ENCODE data around the gene RB1. TPM values are rescaled to one million over a fixed set of nuclear protein-coding genes. Genes with fewer than 3 reads are reported as not detected.

The RB1 gene
- total and polyA plus RNA-seq, 3 donors from 2014 or later = 21.9 to 43.0 (median 38.8) TPM

- Histone ChIP-seq H3K4me3 (no peak overlapping the region), H3K27ac (peak overlapping the region in 1 of 2 donors; percentile 42), H3K4me1 (peaks cover 8% of the 10 kb centered on the region), H3K9me3 (no peaks in the 10 kb centered on the region), H3K27me3 (no peaks in the 10 kb centered on the region), H3K36me3 (ENCODE audit: low read depth, missing control alignments) (no peaks in the 10 kb centered on the region)
- intact Hi-C loops (cut with DNase I; ENCODE audit: low total_unique reads) = no loop called here
- 28 to 43% methylated on average over 3 of the region's 3 CpGs for WGBS, 2 donors
- TF ChIP-seq POLR2A (IDR thresholded peaks at IDR 0.05) (no peak), CTCF (IDR thresholded peaks at IDR 0.05) (no peak)
- DNase-seq = peak; percentile 48
Observed at GRCh38 chr13:48437371-48437770, 133.8 kb downstream of the RB1 start.

GRCh38 chr13:48443442-48444208 is 140.1 kb downstream of the RB1 start:
- no peak for TF ChIP-seq CTCF (IDR thresholded peaks at IDR 0.05)
- TF ChIP-seq POLR2A (IDR thresholded peaks at IDR 0.05) = no peak
- H3K36me3 ChIP-seq (ENCODE audit: low read depth, missing control alignments) = no peaks in the 10 kb centered on the region
- WGBS, 2 donors = 71 to 73% methylated on average over 1 of the region's 1 CpG

GRCh38 chr13:48446464-48446863 is 142.9 kb downstream of the RB1 start:
- 96 to 98% methylated on average over 1 of the region's 1 CpG for WGBS, 2 donors
- H3K4me1 ChIP-seq = no peaks in the 10 kb centered on the region
- DNase-seq = no peak
- intact Hi-C loops (cut with DNase I; ENCODE audit: low total_unique reads) = no loop called here
- TF ChIP-seq CTCF (IDR thresholded peaks at IDR 0.05) = no peak
- no peak for TF ChIP-seq POLR2A (IDR thresholded peaks at IDR 0.05)
- no peak overlapping the region for H3K4me3 ChIP-seq
- H3K36me3 ChIP-seq (ENCODE audit: low read depth, missing control alignments) = no peaks in the 10 kb centered on the region
- H3K27me3 ChIP-seq = no peaks in the 10 kb centered on the region
- H3K9me3 ChIP-seq = no peaks in the 10 kb centered on the region
- H3K27ac ChIP-seq = no peak overlapping the region

More at GRCh38 chr13:48443442-48444208, 140.1 kb downstream of the RB1 start:
- no peak for DNase-seq
- Histone ChIP-seq H3K4me1 (no peaks in the 10 kb centered on the region), H3K9me3 (no peaks in the 10 kb centered on the region), H3K27ac (no peak overlapping the region), H3K27me3 (no peaks in the 10 kb centered on the region), H3K4me3 (no peak overlapping the region)
- intact Hi-C loops (cut with DNase I; ENCODE audit: low total_unique reads) = no loop called here

- Histone ChIP-seq H3K36me3 (ENCODE audit: low read depth, missing control alignments) (no peaks in the 10 kb centered on the region), H3K27me3 (no peaks in the 10 kb centered on the region), H3K9me3 (no peaks in the 10 kb centered on the region), H3K4me1 (no peaks in the 10 kb centered on the region), H3K27ac (no peak overlapping the region), H3K4me3 (no peak overlapping the region)
- WGBS, 2 donors = 84% methylated on average over 3 of the region's 3 CpGs
- TF ChIP-seq CTCF (IDR thresholded peaks at IDR 0.05) = no peak
- no peak for TF ChIP-seq POLR2A (IDR thresholded peaks at IDR 0.05)
- intact Hi-C loops (cut with DNase I; ENCODE audit: low total_unique reads) = no loop called here
- DNase-seq = no peak
Observed at GRCh38 chr13:48448285-48448958, 144.9 kb downstream of the RB1 start.
